Fibroblast of the aortic adventitia (primary cell): ENCODE measurements around the gene SLC5A5. TPM values are rescaled to one million over a fixed set of nuclear protein-coding genes. Genes with fewer than 3 reads are reported as not detected.

Source experiments
- DNase-seq: peaks from one replicate; pipeline ENCODE4 v3.0.0-alpha.2; 2010; ENCODE audit warnings: low read depth
- H3K4me3 ChIP-seq: 2 replicates; pipeline ENCODE4 v1.5.1; 2011; ENCODE audit warnings: low read depth, mild to moderate bottlenecking, control low read depth, low read length, moderate library complexity
- total RNA-seq: library from RNA; depleted of rRNA; stranded (reverse); fragments of >200 nt; gene quantifications from 2 replicates; pipeline ENCODE4 v1.2.3, GENCODE V29; 2012; ENCODE audit warnings: low replicate concordance
- TF ChIP-seq, protein P1 (sequence below): IDR thresholded peaks from 2 replicates; pipeline ENCODE4 v1.5.1; 2011; ENCODE audit warnings: mild to moderate bottlenecking, low read length, control low read depth, inconsistent platforms; ENCODE audit not compliant: insufficient read depth

The SLC5A5 gene
- total RNA-seq, 1 donor = not detected

- TF ChIP-seq, protein P1, sequence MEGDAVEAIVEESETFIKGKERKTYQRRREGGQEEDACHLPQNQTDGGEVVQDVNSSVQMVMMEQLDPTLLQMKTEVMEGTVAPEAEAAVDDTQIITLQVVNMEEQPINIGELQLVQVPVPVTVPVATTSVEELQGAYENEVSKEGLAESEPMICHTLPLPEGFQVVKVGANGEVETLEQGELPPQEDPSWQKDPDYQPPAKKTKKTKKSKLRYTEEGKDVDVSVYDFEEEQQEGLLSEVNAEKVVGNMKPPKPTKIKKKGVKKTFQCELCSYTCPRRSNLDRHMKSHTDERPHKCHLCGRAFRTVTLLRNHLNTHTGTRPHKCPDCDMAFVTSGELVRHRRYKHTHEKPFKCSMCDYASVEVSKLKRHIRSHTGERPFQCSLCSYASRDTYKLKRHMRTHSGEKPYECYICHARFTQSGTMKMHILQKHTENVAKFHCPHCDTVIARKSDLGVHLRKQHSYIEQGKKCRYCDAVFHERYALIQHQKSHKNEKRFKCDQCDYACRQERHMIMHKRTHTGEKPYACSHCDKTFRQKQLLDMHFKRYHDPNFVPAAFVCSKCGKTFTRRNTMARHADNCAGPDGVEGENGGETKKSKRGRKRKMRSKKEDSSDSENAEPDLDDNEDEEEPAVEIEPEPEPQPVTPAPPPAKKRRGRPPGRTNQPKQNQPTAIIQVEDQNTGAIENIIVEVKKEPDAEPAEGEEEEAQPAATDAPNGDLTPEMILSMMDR = no peak
- peak; percentile 64 for DNase-seq
- peak within 1 kb of the TSS; percentile 56 for H3K4me3 ChIP-seq
Observed at GRCh38 chr19:17847538-17848366, 24.0 kb upstream of the SLC5A5 start, which contains the start of gene JAK3. Gene JAK3 (minus strand): TSS chr19:17847982. CDS start chr19:17844417, 3,565 bp downstream.

- no peak overlapping the region for H3K4me3 ChIP-seq
- DNase-seq = no peak
- TF ChIP-seq, protein P1 = no peak
Observed at GRCh38 chr19:17848595-17849292, 23.0 kb upstream of the SLC5A5 start.

GRCh38 chr19:17854061-17854460, 17.7 kb upstream of the SLC5A5 start:
- H3K4me3 ChIP-seq = no peak overlapping the region
- no peak for DNase-seq
- TF ChIP-seq, protein P1 = no peak

DNA sequence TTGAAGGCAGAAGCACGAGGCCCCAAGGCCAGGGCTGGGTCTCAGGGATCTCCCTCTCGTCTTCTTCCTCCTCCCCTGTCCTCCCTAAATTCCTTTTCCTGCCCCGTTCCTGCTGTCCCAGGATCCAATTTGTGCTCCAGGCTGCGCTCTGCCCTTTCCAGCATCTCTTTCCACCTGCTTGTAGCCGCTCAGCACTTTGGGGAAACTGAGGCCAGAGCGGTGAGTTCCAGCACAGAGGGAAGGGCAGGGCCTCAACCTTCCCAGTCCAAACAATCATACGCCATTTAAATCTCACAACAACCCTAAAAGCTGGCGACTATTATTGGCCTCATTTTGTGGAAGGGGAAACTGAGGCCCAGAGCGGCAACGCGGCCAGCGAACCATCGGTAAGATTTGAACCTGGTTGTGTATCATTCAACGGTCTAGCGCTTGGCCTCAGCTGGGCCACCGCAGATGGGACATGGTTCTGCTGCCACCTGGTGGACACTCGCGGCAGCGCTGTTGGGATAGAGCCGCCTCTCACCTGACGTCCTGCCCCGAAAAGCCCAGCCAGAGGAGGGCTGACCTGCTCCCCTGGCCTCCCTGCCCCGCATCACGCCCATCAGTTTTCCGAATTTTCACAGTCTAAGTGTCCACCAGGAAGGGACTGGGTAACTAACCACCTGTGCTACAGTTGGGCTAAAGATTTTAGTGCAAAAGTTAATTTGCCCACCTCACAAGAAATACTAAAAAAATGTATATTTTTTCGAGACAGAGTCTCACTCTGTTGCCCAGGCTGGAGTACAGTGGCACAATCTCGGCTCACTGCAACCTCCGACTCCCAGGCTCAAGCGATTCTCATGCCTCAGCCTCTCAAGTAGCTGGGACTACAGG, 16.2 kb upstream of the SLC5A5 start:
- H3K4me3 ChIP-seq = no peak overlapping the region
- TF ChIP-seq, protein P1 = peak; percentile 98
- DNase-seq = peak; percentile 66

- peak within 1 kb of the TSS; percentile 95 for H3K4me3 ChIP-seq
- peak; percentile 100 for DNase-seq
- TF ChIP-seq, protein P1 = peak; percentile 84
Observed at GRCh38 chr19:17859533-17860330, 12.0 kb upstream of the SLC5A5 start, which contains the start of gene RPL18A. Gene RPL18A (plus strand): TSS chr19:17859910. CDS start chr19:17859957, 47 bp downstream.
